ENCODE measurements around the gene PKNOX2. TPM values are rescaled to one million over a fixed set of nuclear protein-coding genes. Genes with fewer than 3 reads are reported as not detected.

PKNOX2 gene
- total RNA-seq, 1 donor, result 0.86 TPM

GRCh38 chr11:125153837-125154236 is 10.7 kb upstream of the PKNOX2 start:
- TF ChIP-seq CTCF (IDR thresholded peaks at IDR 0.05; ENCODE audit: insufficient read depth, low read depth, low read length), result no peak
- no peak overlapping the region for H3K4me3 ChIP-seq (ENCODE audit: low read depth, low read length)
- DNase-seq (ENCODE audit: low read depth), result no peak

GRCh38 chr11:125154378-125155099 is 10.0 kb upstream of the PKNOX2 start:
- H3K4me3 ChIP-seq (ENCODE audit: low read depth, low read length), result no peak overlapping the region
- no peak for TF ChIP-seq CTCF (IDR thresholded peaks at IDR 0.05; ENCODE audit: insufficient read depth, low read depth, low read length)
- DNase-seq (ENCODE audit: low read depth), result no peak

GRCh38 chr11:125155100-125155444 is 9.5 kb upstream of the PKNOX2 start:
- DNase-seq (ENCODE audit: low read depth), result no peak
- no peak overlapping the region for H3K4me3 ChIP-seq (ENCODE audit: low read depth, low read length)
- TF ChIP-seq CTCF (IDR thresholded peaks at IDR 0.05; ENCODE audit: insufficient read depth, low read depth, low read length), result no peak

GRCh38 chr11:125155767-125156166 is 8.8 kb upstream of the PKNOX2 start:
- no peak overlapping the region for H3K4me3 ChIP-seq (ENCODE audit: low read depth, low read length)
- no peak for TF ChIP-seq CTCF (IDR thresholded peaks at IDR 0.05; ENCODE audit: insufficient read depth, low read depth, low read length)
- no peak for DNase-seq (ENCODE audit: low read depth)

- H3K4me3 ChIP-seq (ENCODE audit: low read depth, low read length), result no peak overlapping the region
- TF ChIP-seq CTCF (IDR thresholded peaks at IDR 0.05; ENCODE audit: insufficient read depth, low read depth, low read length), result no peak
- no peak for DNase-seq (ENCODE audit: low read depth)
Observed at GRCh38 chr11:125156346-125157117, 8.0 kb upstream of the PKNOX2 start.

- DNase-seq (ENCODE audit: low read depth), result no peak
- TF ChIP-seq CTCF (IDR thresholded peaks at IDR 0.05; ENCODE audit: insufficient read depth, low read depth, low read length), result no peak
- H3K4me3 ChIP-seq (ENCODE audit: low read depth, low read length), result no peak overlapping the region
Observed at GRCh38 chr11:125157118-125157733, 7.3 kb upstream of the PKNOX2 start.

Data from fibroblast of villous mesenchyme (primary cell).